Calu3 (cell line): ENCODE results near the gene PROCA1. TPM values are rescaled to one million over a fixed set of nuclear protein-coding genes. Genes with fewer than 3 reads are reported as not detected.

Experiments
- BruUV-seq: library from RNA; stranded (reverse); fragments of 400-500 nt; replicated peaks from 2 replicates; lab custom pipeline; 2021; lab: Mats Ljungman, UMichigan
- CTCF ChIA-PET: fragments of 300-600 bp; sonication (Branson Sonifier 250); formaldehyde crosslinking; loops from one replicate; lab custom pipeline; 2022; ENCODE audit warnings: antibody characterized with exemption; lab: Charles Lee
- DNase-seq: peaks from one replicate; pipeline ENCODE4 v3.0.0; 2022
- H3K27ac Mint-ChIP-seq: one replicate; pipeline ENCODE4 v1.8.0; 2022; ENCODE audit warnings: mixed read lengths; ENCODE audit not compliant: unreplicated experiment
- H3K27me3 Mint-ChIP-seq: one replicate; pipeline ENCODE4 v1.8.0; 2022; ENCODE audit warnings: mixed read lengths; ENCODE audit not compliant: unreplicated experiment
- H3K36me3 Mint-ChIP-seq: one replicate; pipeline ENCODE4 v1.8.0; 2022; ENCODE audit warnings: mild to moderate bottlenecking, moderate library complexity, mixed read lengths; ENCODE audit not compliant: insufficient read depth, unreplicated experiment
- H3K4me1 Mint-ChIP-seq: one replicate; pipeline ENCODE4 v1.8.0; 2022; ENCODE audit warnings: mild to moderate bottlenecking, low read depth, mixed read lengths; ENCODE audit not compliant: unreplicated experiment
- H3K4me3 Mint-ChIP-seq: one replicate; pipeline ENCODE4 v1.8.0; 2022; ENCODE audit warnings: mild to moderate bottlenecking, low read depth, moderate library complexity, mixed read lengths; ENCODE audit not compliant: unreplicated experiment
- H3K9me3 Mint-ChIP-seq: one replicate; pipeline ENCODE4 v1.8.0; 2022; ENCODE audit warnings: low read depth, mixed read lengths; ENCODE audit not compliant: unreplicated experiment
- CTCF ChIP-seq: fragments of 200-600 bp; IDR thresholded peaks from one replicate; pipeline ENCODE4 v1.8.0; 2022; ENCODE audit warnings: antibody characterized with exemption; ENCODE audit not compliant: unreplicated experiment
- intact Hi-C: fragments of 100-400 bp; cut with micrococcal nuclease; formaldehyde crosslinking; loops from one replicate; pipeline ENCODE4 v1.10.0; 2022; ENCODE audit not compliant: unreplicated experiment
- total RNA-seq: library from RNA; stranded (reverse); gene quantifications from 2 replicates; pipeline ENCODE4 v1.2.3, GENCODE V29; 2022

The PROCA1 gene
- total RNA-seq, 1 experiment from 2014 or later = 4.2 TPM

GRCh38 chr17:28702026-28702751 lies 9.5 kb downstream of the PROCA1 start:
- no TSS peak for BruUV-seq
- no peaks in the 10 kb centered on the region for H3K9me3 Mint-ChIP-seq
- intact Hi-C loops = no loop called here

GRCh38 chr17:28700830-28701492 lies 10.7 kb downstream of the PROCA1 start:
- Mint-ChIP-seq H3K27ac (no peak overlapping the region), H3K4me3 (no peak overlapping the region)
- intact Hi-C loops = no loop called here

More at GRCh38 chr17:28702026-28702751, 9.5 kb downstream of the PROCA1 start:
- no peaks in the 10 kb centered on the region for H3K27me3 Mint-ChIP-seq
- DNase-seq = no peak
- CTCF ChIA-PET = interaction anchor here (0.6 kb wide), 1 partner anchor 51 kb away, joined by 8 read pairs; no protein-coding TSS in a partner anchor
- TF ChIP-seq CTCF = no peak
- no peak overlapping the region for H3K27ac Mint-ChIP-seq
- peaks cover 58% of the 10 kb centered on the region for H3K36me3 Mint-ChIP-seq
- no peak overlapping the region for H3K4me3 Mint-ChIP-seq
- peaks cover 18% of the 10 kb centered on the region for H3K4me1 Mint-ChIP-seq

GRCh38 chr17:28700278-28700677 lies 11.4 kb downstream of the PROCA1 start:
- Mint-ChIP-seq H3K27me3 (no peaks in the 10 kb centered on the region), H3K9me3 (no peaks in the 10 kb centered on the region), H3K4me3 (no peak overlapping the region), H3K4me1 (peaks cover 18% of the 10 kb centered on the region), H3K36me3 (peaks cover 72% of the 10 kb centered on the region), H3K27ac (no peak overlapping the region)
- CTCF ChIA-PET = no interaction called here
- TF ChIP-seq CTCF = no peak
- intact Hi-C loops = no loop called here
- DNase-seq = no peak
- BruUV-seq = no TSS peak

More at GRCh38 chr17:28700830-28701492, 10.7 kb downstream of the PROCA1 start:
- TF ChIP-seq CTCF = no peak
- Mint-ChIP-seq H3K27me3 (no peaks in the 10 kb centered on the region), H3K36me3 (peaks cover 66% of the 10 kb centered on the region), H3K4me1 (peaks cover 18% of the 10 kb centered on the region), H3K9me3 (no peaks in the 10 kb centered on the region)
- DNase-seq = no peak
- BruUV-seq = no TSS peak
- CTCF ChIA-PET = no interaction called here

GRCh38 chr17:28698253-28698941 lies 13.3 kb downstream of the PROCA1 start:
- peak; percentile 81 for DNase-seq
- intact Hi-C loops = loop anchor here (2.0 to 10.0 kb wide), 2 partner anchors 20 to 54 kb away; partner anchors contain the start of gene BLTP2

More at GRCh38 chr17:28698253-28698941, 13.3 kb downstream of the PROCA1 start:
- TF ChIP-seq CTCF = no peak
- H3K36me3 Mint-ChIP-seq = peaks cover 77% of the 10 kb centered on the region
- H3K27me3 Mint-ChIP-seq = no peaks in the 10 kb centered on the region
- peaks cover 18% of the 10 kb centered on the region for H3K4me1 Mint-ChIP-seq
- BruUV-seq = no TSS peak
- no peaks in the 10 kb centered on the region for H3K9me3 Mint-ChIP-seq
- peak overlapping the region; percentile 26 for H3K4me3 Mint-ChIP-seq
- H3K27ac Mint-ChIP-seq = peak overlapping the region; percentile 72
- CTCF ChIA-PET = interaction anchor here (0.7 kb wide), 1 partner anchor 52 kb away, joined by 3 read pairs; no protein-coding TSS in a partner anchor
